A673 (cell line): Measurements from ENCODE around the gene RBP3. TPM values are rescaled to one million over a fixed set of nuclear protein-coding genes. Genes with fewer than 3 reads are reported as not detected.

Experiments
- BruUV-seq: library from RNA; stranded (reverse); fragments of 400-500 nt; replicated peaks from 2 replicates; lab custom pipeline; 2021; lab: Mats Ljungman, UMichigan
- CTCF ChIA-PET: fragments of 300-600 bp; sonication (Branson Sonifier 250); formaldehyde crosslinking; loops from one replicate; lab custom pipeline; 2022; ENCODE audit warnings: antibody characterized with exemption; lab: Charles Lee
- POLR2A ChIA-PET: fragments of 300-600 bp; sonication (Branson Sonifier 250); formaldehyde crosslinking; loops from one replicate; lab custom pipeline; 2022; ENCODE audit warnings: antibody characterized with exemption; ENCODE audit not compliant: low non-redundant PET; lab: Charles Lee
- DNase-seq: peaks from one replicate; pipeline ENCODE4 v3.0.0-alpha.2; 2015; ENCODE audit warnings: low spot score
- H3K27ac ChIP-seq: fragments of 200-600 bp; sonication (generic); 2 replicates; pipeline ENCODE4 v1.5.1; 2016; ENCODE audit warnings: mixed run types, low read depth, mild to moderate bottlenecking, mixed read lengths, antibody characterized with exemption, low read length; ENCODE audit not compliant: poor library complexity, severe bottlenecking
- H3K27me3 ChIP-seq: fragments of 200-600 bp; sonication (generic); replicated peaks from 2 replicates; pipeline ENCODE4 v1.6.1; 2017; ENCODE audit warnings: mixed run types, low read depth, mild to moderate bottlenecking, mixed read lengths, antibody characterized with exemption, low read length; ENCODE audit not compliant: insufficient read depth, poor library complexity
- H3K36me3 ChIP-seq: fragments of 200-600 bp; sonication (generic); 2 replicates; pipeline ENCODE4 v1.6.1; 2016; ENCODE audit warnings: mixed run types, mild to moderate bottlenecking, mixed read lengths, antibody characterized with exemption, low read length; ENCODE audit not compliant: insufficient read depth, poor library complexity, severe bottlenecking
- H3K4me1 ChIP-seq: fragments of 200-600 bp; sonication (generic); 2 replicates; pipeline ENCODE4 v1.6.1; 2017; ENCODE audit warnings: mixed run types, mild to moderate bottlenecking, mixed read lengths, antibody characterized with exemption, low read length; ENCODE audit not compliant: insufficient read depth, poor library complexity, severe bottlenecking
- H3K4me3 ChIP-seq: fragments of 200-600 bp; sonication (generic); 2 replicates; pipeline ENCODE4 v1.5.1; 2016; ENCODE audit warnings: low read depth, mixed run types, mild to moderate bottlenecking, mixed read lengths, low read length; ENCODE audit not compliant: poor library complexity, severe bottlenecking
- H3K9me3 ChIP-seq: fragments of 200-600 bp; sonication (generic); 2 replicates; pipeline ENCODE4 v1.6.1; 2016; ENCODE audit warnings: mixed run types, low read depth, mild to moderate bottlenecking, mixed read lengths, antibody characterized with exemption, low read length; ENCODE audit not compliant: poor library complexity, severe bottlenecking
- CTCF ChIP-seq: fragments of 300-800, 200-600 bp; sonication (generic); conservative IDR thresholded peaks from 2 replicates; pipeline ENCODE4 v1.5.1; 2017; ENCODE audit warnings: low read depth, mild to moderate bottlenecking, antibody characterized with exemption, low read length, moderate library complexity, mixed read lengths
- EZH2 ChIP-seq: fragments of 200-600 bp; sonication (generic); IDR thresholded peaks from 2 replicates; pipeline ENCODE4 v1.6.1; 2017; ENCODE audit warnings: borderline replicate concordance, low read depth, mild to moderate bottlenecking, mixed read lengths, antibody characterized with exemption, low read length; ENCODE audit not compliant: poor library complexity, severe bottlenecking
- intact Hi-C: fragments of 100-400 bp; cut with micrococcal nuclease; formaldehyde crosslinking; loops from one replicate; pipeline ENCODE4 v1.10.0; 2022; ENCODE audit not compliant: unreplicated experiment
- total RNA-seq: library from RNA; stranded (reverse); gene quantifications from 2 replicates; pipeline ENCODE4 v1.2.3, GENCODE V29; 2021

The RBP3 gene
- total RNA-seq, 1 experiment from 2014 or later: not detected

GRCh38 chr10:47303866-47304265 is 44.3 kb upstream of the RBP3 start:
- intact Hi-C loops: no loop called here
- no peak overlapping the region for H3K27ac ChIP-seq
- H3K27me3 ChIP-seq: peaks cover 37% of the 10 kb centered on the region
- ChIA-PET POLR2A (no interaction called here), CTCF (no interaction called here)
- no peak for TF ChIP-seq EZH2
- TF ChIP-seq CTCF: no peak
- no TSS peak for BruUV-seq
- H3K9me3 ChIP-seq: no peaks in the 10 kb centered on the region
- no peak overlapping the region for H3K4me3 ChIP-seq
- no peaks in the 10 kb centered on the region for H3K4me1 ChIP-seq
- H3K36me3 ChIP-seq: no peaks in the 10 kb centered on the region
- DNase-seq: no peak

GRCh38 chr10:47305566-47305965 is 42.6 kb upstream of the RBP3 start:
- POLR2A ChIA-PET: no interaction called here
- BruUV-seq: no TSS peak
- no peaks in the 10 kb centered on the region for H3K4me1 ChIP-seq
- intact Hi-C loops: no loop called here
- CTCF ChIA-PET: no interaction called here
- DNase-seq: no peak
- H3K4me3 ChIP-seq: no peak overlapping the region
- no peaks in the 10 kb centered on the region for H3K9me3 ChIP-seq
- no peak overlapping the region for H3K27ac ChIP-seq
- peaks cover 20% of the 10 kb centered on the region for H3K27me3 ChIP-seq
- TF ChIP-seq CTCF: no peak
- no peak for TF ChIP-seq EZH2
- H3K36me3 ChIP-seq: no peaks in the 10 kb centered on the region

GRCh38 chr10:47306387-47307210 is 41.6 kb upstream of the RBP3 start:
- no peaks in the 10 kb centered on the region for H3K4me1 ChIP-seq
- DNase-seq: no peak
- H3K9me3 ChIP-seq: no peaks in the 10 kb centered on the region
- POLR2A ChIA-PET: no interaction called here
- H3K27ac ChIP-seq: no peak overlapping the region
- no peaks in the 10 kb centered on the region for H3K36me3 ChIP-seq
- peaks cover 10% of the 10 kb centered on the region for H3K27me3 ChIP-seq
- H3K4me3 ChIP-seq: no peak overlapping the region
- TF ChIP-seq EZH2 (no peak), CTCF (no peak)
- intact Hi-C loops: no loop called here
- no TSS peak for BruUV-seq
- CTCF ChIA-PET: no interaction called here
